Glutamatergic neuron (in vitro differentiated cells): ENCODE data around the gene ATP13A3. TPM values are rescaled to one million over a fixed set of nuclear protein-coding genes. Genes with fewer than 3 reads are reported as not detected.

Source experiments
- DNase-seq: peaks from one replicate; pipeline ENCODE4 v3.0.0; 2022
- H3K27ac Mint-ChIP-seq: one replicate; pipeline ENCODE4 v1.8.0; 2020; ENCODE audit warnings: mild to moderate bottlenecking, mixed read lengths, inconsistent platforms; ENCODE audit not compliant: unreplicated experiment
- H3K27me3 Mint-ChIP-seq: one replicate; pipeline ENCODE4 v1.8.0; 2020; ENCODE audit warnings: mild to moderate bottlenecking, moderate library complexity, mixed read lengths, inconsistent platforms; ENCODE audit not compliant: unreplicated experiment
- H3K36me3 Mint-ChIP-seq: one replicate; pipeline ENCODE4 v1.8.0; 2020; ENCODE audit warnings: mild to moderate bottlenecking, mixed read lengths, inconsistent platforms; ENCODE audit not compliant: unreplicated experiment
- H3K4me1 Mint-ChIP-seq: one replicate; pipeline ENCODE4 v1.8.0; 2020; ENCODE audit warnings: mild to moderate bottlenecking, low read depth, mixed read lengths, inconsistent platforms; ENCODE audit not compliant: unreplicated experiment
- H3K4me3 Mint-ChIP-seq: one replicate; pipeline ENCODE4 v1.8.0; 2020; ENCODE audit warnings: mild to moderate bottlenecking, mixed read lengths, inconsistent platforms; ENCODE audit not compliant: unreplicated experiment
- H3K9me3 Mint-ChIP-seq: one replicate; pipeline ENCODE4 v1.8.0; 2020; ENCODE audit warnings: mild to moderate bottlenecking, moderate library complexity, mixed read lengths, inconsistent platforms; ENCODE audit not compliant: unreplicated experiment
- total RNA-seq: library from RNA; stranded (reverse); fragmentation: NEBNext Ultra II Directional; extraction: Animal tissue kit (Norgen Biotek cat#: 25700); gene quantifications from one replicate; pipeline ENCODE4 v1.2.1, GENCODE V29; 2021; ENCODE audit not compliant: unreplicated experiment
- TF ChIP-seq, protein P1 (sequence below): fragments of 200-600 bp; sonication (generic); IDR thresholded peaks from one replicate; pipeline ENCODE4 v1.5.0; 2021; ENCODE audit not compliant: partially characterized antibody, unreplicated experiment

ATP13A3 gene
- total RNA-seq, 1 donor from 2014 or later: 41.6 TPM

DNA sequence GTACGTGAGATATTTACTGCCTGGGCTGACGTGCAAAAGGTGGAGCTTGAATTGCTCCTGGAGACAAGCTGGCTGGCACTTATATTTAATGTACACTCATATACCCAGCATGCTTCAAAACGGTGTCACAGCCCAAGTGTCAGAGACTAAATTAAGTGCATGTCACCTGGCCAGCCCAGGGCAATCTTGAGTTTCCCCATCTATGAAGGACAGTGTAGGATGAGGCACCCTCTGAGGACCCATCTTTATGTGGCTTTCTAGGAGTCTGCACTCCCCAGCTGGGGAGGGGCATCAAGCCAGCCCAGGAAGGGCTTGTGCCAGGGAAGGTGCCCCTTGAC, 122.5 kb downstream of the ATP13A3 start:
- peaks cover 4% of the 10 kb centered on the region for H3K9me3 Mint-ChIP-seq
- H3K36me3 Mint-ChIP-seq: peaks cover 4% of the 10 kb centered on the region
- H3K27ac Mint-ChIP-seq: no peak overlapping the region
- H3K4me1 Mint-ChIP-seq: peaks cover 3% of the 10 kb centered on the region
- TF ChIP-seq, protein P1, sequence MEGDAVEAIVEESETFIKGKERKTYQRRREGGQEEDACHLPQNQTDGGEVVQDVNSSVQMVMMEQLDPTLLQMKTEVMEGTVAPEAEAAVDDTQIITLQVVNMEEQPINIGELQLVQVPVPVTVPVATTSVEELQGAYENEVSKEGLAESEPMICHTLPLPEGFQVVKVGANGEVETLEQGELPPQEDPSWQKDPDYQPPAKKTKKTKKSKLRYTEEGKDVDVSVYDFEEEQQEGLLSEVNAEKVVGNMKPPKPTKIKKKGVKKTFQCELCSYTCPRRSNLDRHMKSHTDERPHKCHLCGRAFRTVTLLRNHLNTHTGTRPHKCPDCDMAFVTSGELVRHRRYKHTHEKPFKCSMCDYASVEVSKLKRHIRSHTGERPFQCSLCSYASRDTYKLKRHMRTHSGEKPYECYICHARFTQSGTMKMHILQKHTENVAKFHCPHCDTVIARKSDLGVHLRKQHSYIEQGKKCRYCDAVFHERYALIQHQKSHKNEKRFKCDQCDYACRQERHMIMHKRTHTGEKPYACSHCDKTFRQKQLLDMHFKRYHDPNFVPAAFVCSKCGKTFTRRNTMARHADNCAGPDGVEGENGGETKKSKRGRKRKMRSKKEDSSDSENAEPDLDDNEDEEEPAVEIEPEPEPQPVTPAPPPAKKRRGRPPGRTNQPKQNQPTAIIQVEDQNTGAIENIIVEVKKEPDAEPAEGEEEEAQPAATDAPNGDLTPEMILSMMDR: no peak
- H3K4me3 Mint-ChIP-seq: no peak overlapping the region
- peaks cover 3% of the 10 kb centered on the region for H3K27me3 Mint-ChIP-seq
- no peak for DNase-seq

DNA sequence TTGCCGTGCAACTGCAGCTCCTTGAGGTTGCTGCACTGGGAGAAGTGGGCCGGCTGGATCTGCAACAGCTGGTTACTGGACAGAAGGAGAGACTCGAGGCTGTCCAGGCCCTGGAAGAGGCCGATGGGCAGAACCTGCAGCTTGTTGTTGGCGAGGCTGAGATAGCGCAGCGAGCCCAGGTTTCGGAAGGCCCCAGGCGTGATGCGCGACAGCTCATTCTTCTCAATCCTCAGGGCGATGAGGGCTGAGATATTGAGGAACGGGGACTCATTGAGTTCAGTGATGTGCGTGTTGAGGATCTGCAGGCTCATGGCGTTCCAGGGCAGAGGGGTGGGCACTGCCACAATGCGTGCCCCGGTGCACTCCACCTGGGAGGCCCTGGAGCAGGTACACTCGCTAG, 126.2 kb downstream of the ATP13A3 start:
- H3K36me3 Mint-ChIP-seq: peaks cover 4% of the 10 kb centered on the region
- H3K9me3 Mint-ChIP-seq: no peaks in the 10 kb centered on the region
- DNase-seq: no peak
- H3K27ac Mint-ChIP-seq: no peak overlapping the region
- H3K4me1 Mint-ChIP-seq: no peaks in the 10 kb centered on the region
- H3K4me3 Mint-ChIP-seq: no peak overlapping the region
- H3K27me3 Mint-ChIP-seq: peaks cover 9% of the 10 kb centered on the region
- TF ChIP-seq, protein P1: no peak

DNA sequence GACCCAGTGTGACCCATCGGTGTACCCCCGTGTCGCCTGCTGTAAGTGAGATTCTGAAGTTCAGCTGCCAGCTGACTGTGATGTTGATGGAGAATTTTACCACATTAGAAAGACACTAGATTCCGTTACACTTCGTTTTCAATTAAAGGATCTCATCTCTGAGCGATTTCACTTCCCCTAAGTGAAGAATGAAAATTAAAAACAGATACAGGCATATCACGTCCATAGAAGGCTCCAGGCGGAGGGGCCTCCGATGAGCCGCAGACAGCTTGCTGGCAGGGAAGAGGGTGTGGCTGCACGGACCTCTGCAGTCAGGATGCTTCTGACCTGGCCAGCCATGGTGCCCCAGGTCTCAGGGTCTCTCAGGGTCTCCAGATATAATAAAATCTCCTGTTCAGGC, 129.1 kb downstream of the ATP13A3 start:
- H3K27me3 Mint-ChIP-seq: peaks cover 9% of the 10 kb centered on the region
- no peaks in the 10 kb centered on the region for H3K9me3 Mint-ChIP-seq

GRCh38 chr3:194355379-194355778, 131.4 kb downstream of the ATP13A3 start:
- Mint-ChIP-seq H3K27me3 (peaks cover 7% of the 10 kb centered on the region), H3K36me3 (peaks cover 4% of the 10 kb centered on the region), H3K4me3 (no peak overlapping the region), H3K4me1 (no peaks in the 10 kb centered on the region), H3K9me3 (no peaks in the 10 kb centered on the region), H3K27ac (no peak overlapping the region)
- no peak for DNase-seq
- TF ChIP-seq, protein P1: no peak

More for the DNA sequence above, 129.1 kb downstream of the ATP13A3 start:
- Mint-ChIP-seq H3K36me3 (peaks cover 4% of the 10 kb centered on the region), H3K4me1 (no peaks in the 10 kb centered on the region), H3K4me3 (no peak overlapping the region), H3K27ac (no peak overlapping the region)
- no peak for DNase-seq
- TF ChIP-seq, protein P1: no peak

- H3K27ac Mint-ChIP-seq: no peak overlapping the region
- TF ChIP-seq, protein P1: no peak
- peaks cover 7% of the 10 kb centered on the region for H3K27me3 Mint-ChIP-seq
- H3K9me3 Mint-ChIP-seq: no peaks in the 10 kb centered on the region
- H3K36me3 Mint-ChIP-seq: no peaks in the 10 kb centered on the region
- no peak for DNase-seq
- no peak overlapping the region for H3K4me3 Mint-ChIP-seq
- H3K4me1 Mint-ChIP-seq: no peaks in the 10 kb centered on the region
Measured at GRCh38 chr3:194354315-194354714, 132.5 kb downstream of the ATP13A3 start.

Other genes starting within 250 kb of the ATP13A3 start
- gene CPN2, start 135.7 kb downstream of the ATP13A3 start, total RNA-seq: not detected
- not detected for gene LRRC15, start 117.3 kb downstream of the ATP13A3 start, total RNA-seq
- 0.15 TPM for gene GP5, start 87.7 kb downstream of the ATP13A3 start, total RNA-seq
- gene TMEM44, start 146.4 kb upstream of the ATP13A3 start, total RNA-seq: 35.3 TPM
- 26.5 TPM for gene LSG1, start 185.2 kb upstream of the ATP13A3 start, total RNA-seq
- gene FAM43A, start 198.9 kb upstream of the ATP13A3 start, total RNA-seq: 21.6 TPM